Epithelial cell of esophagus (primary cell): ENCODE data around the gene ANO4.
"Not testable (repeated sequence)": the region's sequence is repeated elsewhere in the genome, so short reads cannot be mapped to it uniquely, and the experiment has no call there.

Experiments used
- DNase-seq: peaks from one replicate; pipeline ENCODE4 v3.0.0; 2010; ENCODE audit warnings: low read depth
- H3K4me3 ChIP-seq: 2 replicates; pipeline ENCODE4 v1.5.1; 2011; ENCODE audit warnings: mild to moderate bottlenecking, low read length, control low read depth
- CTCF ChIP-seq: IDR thresholded peaks from 2 replicates; pipeline ENCODE4 v1.5.1; 2011; ENCODE audit warnings: low read depth, mild to moderate bottlenecking, low read length, control low read depth, inconsistent platforms; ENCODE audit not compliant: insufficient read depth; ENCODE audit errors: missing control alignments

ANO4 gene

GRCh38 chr12:100986595-100987547 lies 192.3 kb downstream of the ANO4 start:
- no peak for TF ChIP-seq CTCF
- no peak for DNase-seq
- H3K4me3 ChIP-seq: no peak overlapping the region

DNA sequence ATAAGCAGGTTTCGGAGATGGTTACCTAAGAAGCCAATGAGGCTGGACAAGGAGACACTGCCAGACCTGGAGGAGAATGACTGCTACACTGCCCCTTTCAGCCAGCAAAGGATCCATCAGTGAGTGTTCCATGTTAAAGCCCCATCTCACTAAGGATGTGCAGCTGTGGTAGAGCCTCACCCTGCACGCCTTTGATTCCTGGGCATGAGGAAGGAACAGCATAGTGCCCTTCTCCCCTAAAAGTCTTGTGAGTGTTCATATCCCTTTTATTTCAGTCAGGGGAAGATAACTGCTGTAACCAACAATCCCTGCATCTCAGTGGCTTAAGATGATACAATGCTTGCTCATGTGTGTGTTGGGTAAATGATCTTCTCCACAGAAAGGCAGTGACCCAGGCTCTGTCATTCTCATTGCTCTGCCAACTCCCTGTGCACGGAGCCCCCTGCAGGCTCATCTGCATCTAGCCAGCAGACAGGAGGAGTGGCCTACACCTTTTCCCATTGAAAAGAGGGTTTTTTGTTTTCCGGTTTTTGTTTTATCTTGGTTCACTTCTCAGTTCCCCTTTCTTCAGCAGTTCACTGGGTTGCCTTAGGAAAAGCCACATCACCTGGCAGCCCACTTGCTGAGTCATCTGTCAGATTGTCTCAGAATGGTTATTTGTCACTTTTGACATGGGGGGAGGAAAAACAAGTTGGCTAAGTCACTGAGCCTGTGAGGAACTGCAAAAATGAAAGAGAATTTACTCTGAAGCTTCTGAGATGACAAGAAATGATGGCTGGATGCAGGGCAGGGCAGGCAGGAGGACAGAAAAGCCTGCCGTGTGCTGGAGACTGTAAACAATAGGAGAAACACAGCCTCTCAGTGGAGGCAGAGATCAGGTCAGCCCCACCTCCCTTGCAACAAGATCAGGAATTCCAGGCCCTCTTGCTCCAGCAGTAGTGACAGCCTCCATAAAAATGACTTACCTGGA lies 193.3 kb downstream of the ANO4 start:
- DNase-seq: peak; percentile 64
- TF ChIP-seq CTCF: peak; percentile 41
- no peak overlapping the region for H3K4me3 ChIP-seq

DNA sequence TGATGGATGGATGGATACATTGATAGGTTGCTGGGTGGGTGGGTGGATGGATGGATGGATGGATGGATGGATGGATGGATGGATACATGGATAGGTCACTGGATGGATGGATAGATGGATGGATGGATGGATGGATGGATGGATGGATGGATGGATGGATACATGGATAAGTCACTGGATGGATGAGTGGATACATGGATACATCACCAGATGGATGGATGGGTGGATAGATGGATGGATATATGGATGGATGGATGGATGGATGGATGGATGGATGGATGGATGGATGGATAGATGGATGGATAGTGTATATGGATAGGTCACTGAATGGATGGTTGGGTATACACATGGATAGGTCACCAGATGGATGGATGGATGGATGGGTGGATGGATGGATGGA lies 194.9 kb downstream of the ANO4 start:
- not testable (repeated sequence) for DNase-seq, H3K4me3 ChIP-seq

DNA sequence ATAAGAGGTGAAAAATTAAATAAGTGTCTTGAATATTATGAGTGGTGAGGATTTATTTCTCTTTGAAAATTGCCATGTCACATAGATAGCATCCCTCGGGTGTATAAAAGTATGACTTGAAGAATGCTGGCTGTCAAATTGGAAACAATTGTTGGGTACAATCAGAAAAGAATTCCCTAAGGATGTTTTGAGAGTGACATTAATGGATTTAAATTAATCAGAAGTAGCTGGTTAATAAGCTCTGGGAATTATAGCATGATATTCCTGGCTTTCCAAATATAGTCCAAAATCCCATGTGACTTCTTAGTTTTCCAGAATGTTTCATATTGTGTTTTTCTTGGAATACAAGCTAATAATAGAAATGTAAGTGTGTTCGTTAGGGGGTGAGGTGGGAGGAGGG lies 196.5 kb downstream of the ANO4 start:
- DNase-seq: no peak
- no peak for TF ChIP-seq CTCF
- no peak overlapping the region for H3K4me3 ChIP-seq

DNA sequence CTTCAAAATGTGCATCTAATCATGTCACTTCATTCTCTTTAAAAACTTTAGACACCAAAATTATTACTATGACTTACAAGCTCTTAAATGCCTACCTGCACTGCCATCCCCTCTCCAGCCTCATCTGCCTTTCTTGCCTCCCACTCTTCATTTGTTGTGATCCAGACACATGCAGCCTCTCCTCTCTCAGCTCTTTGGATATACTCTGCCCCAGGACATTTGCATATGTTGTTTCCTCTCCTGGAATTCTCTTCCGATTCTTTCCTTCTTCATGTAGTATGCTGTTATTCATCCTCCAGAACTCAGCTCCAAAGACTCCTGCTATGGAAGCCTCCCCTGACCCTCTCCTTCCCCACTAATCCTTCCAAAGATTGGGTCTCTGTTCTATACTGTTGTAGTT lies 197.6 kb downstream of the ANO4 start:
- no peak overlapping the region for H3K4me3 ChIP-seq
- no peak for TF ChIP-seq CTCF
- DNase-seq: no peak

DNA sequence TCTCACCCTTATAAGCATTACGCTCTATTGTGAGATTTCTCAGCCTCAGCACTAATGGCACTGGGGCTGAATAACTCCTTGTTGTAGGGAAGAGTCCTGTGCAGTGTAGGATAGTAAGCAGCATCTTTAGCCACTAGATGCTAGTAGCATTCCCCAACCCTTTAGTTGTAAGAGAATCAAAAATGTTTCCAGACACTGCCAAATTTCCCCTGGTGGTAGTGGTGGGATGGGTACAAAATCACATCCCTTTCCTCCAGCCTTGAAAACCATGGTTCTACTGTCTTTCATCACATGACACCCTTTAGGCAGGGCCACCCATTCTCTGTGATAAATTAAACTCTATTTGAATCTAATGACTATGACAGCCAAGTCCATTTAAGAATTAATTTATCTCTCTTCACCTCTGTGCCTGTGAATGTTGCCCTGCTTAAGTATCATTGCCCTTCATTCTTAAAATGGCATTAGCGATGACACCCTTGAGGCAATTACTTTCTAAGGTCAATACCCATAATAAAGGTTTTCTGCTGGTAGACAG lies 199.4 kb downstream of the ANO4 start:
- no peak overlapping the region for H3K4me3 ChIP-seq
- no peak for DNase-seq
- TF ChIP-seq CTCF: no peak

- no peak overlapping the region for H3K4me3 ChIP-seq
- TF ChIP-seq CTCF: no peak
- peak; percentile 79 for DNase-seq
These were observed 200.6 kb downstream of the ANO4 start for GRCh38 chr12:100995201-100995600.
